ENCODE data around the gene ARHGAP11A.

Gene ARHGAP11A

GRCh38 chr15:32682569-32682968 is 67.3 kb downstream of the ARHGAP11A start:
- no peak overlapping the region for H2AFZ ChIP-seq
- no peaks in the 10 kb centered on the region for H3K36me3 ChIP-seq (ENCODE audit: control insufficient read depth, insufficient read depth, low read length)
- no peaks in the 10 kb centered on the region for H3K9me3 ChIP-seq (ENCODE audit: control insufficient read depth, low read length)
- no peak overlapping the region for H3K4me2 ChIP-seq (ENCODE audit: low read length)
- no peaks in the 10 kb centered on the region for H3K27me3 ChIP-seq (ENCODE audit: control insufficient read depth, insufficient read depth, low read length)
- H3K79me2 ChIP-seq: no peaks in the 10 kb centered on the region
- no peaks in the 10 kb centered on the region for H3K4me1 ChIP-seq
- H3K27ac ChIP-seq: no peak overlapping the region
- no peak overlapping the region for H3K4me3 ChIP-seq (ENCODE audit: low read depth, low read length)
- TF ChIP-seq, protein P1, sequence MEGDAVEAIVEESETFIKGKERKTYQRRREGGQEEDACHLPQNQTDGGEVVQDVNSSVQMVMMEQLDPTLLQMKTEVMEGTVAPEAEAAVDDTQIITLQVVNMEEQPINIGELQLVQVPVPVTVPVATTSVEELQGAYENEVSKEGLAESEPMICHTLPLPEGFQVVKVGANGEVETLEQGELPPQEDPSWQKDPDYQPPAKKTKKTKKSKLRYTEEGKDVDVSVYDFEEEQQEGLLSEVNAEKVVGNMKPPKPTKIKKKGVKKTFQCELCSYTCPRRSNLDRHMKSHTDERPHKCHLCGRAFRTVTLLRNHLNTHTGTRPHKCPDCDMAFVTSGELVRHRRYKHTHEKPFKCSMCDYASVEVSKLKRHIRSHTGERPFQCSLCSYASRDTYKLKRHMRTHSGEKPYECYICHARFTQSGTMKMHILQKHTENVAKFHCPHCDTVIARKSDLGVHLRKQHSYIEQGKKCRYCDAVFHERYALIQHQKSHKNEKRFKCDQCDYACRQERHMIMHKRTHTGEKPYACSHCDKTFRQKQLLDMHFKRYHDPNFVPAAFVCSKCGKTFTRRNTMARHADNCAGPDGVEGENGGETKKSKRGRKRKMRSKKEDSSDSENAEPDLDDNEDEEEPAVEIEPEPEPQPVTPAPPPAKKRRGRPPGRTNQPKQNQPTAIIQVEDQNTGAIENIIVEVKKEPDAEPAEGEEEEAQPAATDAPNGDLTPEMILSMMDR (IDR thresholded peaks at IDR 0.05): no peak
- no peak overlapping the region for H3K9ac ChIP-seq

GRCh38 chr15:32682977-32683630 is 67.8 kb downstream of the ARHGAP11A start:
- no peak overlapping the region for H3K4me3 ChIP-seq (ENCODE audit: low read depth, low read length)
- H3K79me2 ChIP-seq: no peaks in the 10 kb centered on the region
- H3K9me3 ChIP-seq (ENCODE audit: control insufficient read depth, low read length): no peaks in the 10 kb centered on the region
- no peaks in the 10 kb centered on the region for H3K27me3 ChIP-seq (ENCODE audit: control insufficient read depth, insufficient read depth, low read length)
- no peak overlapping the region for H3K9ac ChIP-seq
- no peaks in the 10 kb centered on the region for H3K4me1 ChIP-seq
- H3K27ac ChIP-seq: no peak overlapping the region
- no peak overlapping the region for H2AFZ ChIP-seq
- H3K36me3 ChIP-seq (ENCODE audit: control insufficient read depth, insufficient read depth, low read length): no peaks in the 10 kb centered on the region
- H3K4me2 ChIP-seq (ENCODE audit: low read length): no peak overlapping the region
- TF ChIP-seq, protein P1 (IDR thresholded peaks at IDR 0.05): no peak

- no peak overlapping the region for H3K4me2 ChIP-seq (ENCODE audit: low read length)
- TF ChIP-seq, protein P1 (IDR thresholded peaks at IDR 0.05): no peak
- H3K27me3 ChIP-seq (ENCODE audit: control insufficient read depth, insufficient read depth, low read length): no peaks in the 10 kb centered on the region
- no peak overlapping the region for H3K27ac ChIP-seq
- no peaks in the 10 kb centered on the region for H3K4me1 ChIP-seq
- H3K4me3 ChIP-seq (ENCODE audit: low read depth, low read length): no peak overlapping the region
- no peak overlapping the region for H3K9ac ChIP-seq
- H3K79me2 ChIP-seq: no peaks in the 10 kb centered on the region
- H2AFZ ChIP-seq: no peak overlapping the region
- H3K36me3 ChIP-seq (ENCODE audit: control insufficient read depth, insufficient read depth, low read length): no peaks in the 10 kb centered on the region
- H3K9me3 ChIP-seq (ENCODE audit: control insufficient read depth, low read length): no peaks in the 10 kb centered on the region
Measured at GRCh38 chr15:32683906-32684584, 68.7 kb downstream of the ARHGAP11A start.

GRCh38 chr15:32685576-32685975 is 70.3 kb downstream of the ARHGAP11A start:
- TF ChIP-seq, protein P1 (IDR thresholded peaks at IDR 0.05): no peak
- H3K36me3 ChIP-seq (ENCODE audit: control insufficient read depth, insufficient read depth, low read length): no peaks in the 10 kb centered on the region

More at GRCh38 chr15:32685576-32685975, 70.3 kb downstream of the ARHGAP11A start:
- Histone ChIP-seq H3K4me1 (no peaks in the 10 kb centered on the region), H3K4me2 (ENCODE audit: low read length) (no peak overlapping the region), H3K9me3 (ENCODE audit: control insufficient read depth, low read length) (no peaks in the 10 kb centered on the region), H3K4me3 (ENCODE audit: low read depth, low read length) (no peak overlapping the region), H3K27ac (no peak overlapping the region), H3K27me3 (ENCODE audit: control insufficient read depth, insufficient read depth, low read length) (no peaks in the 10 kb centered on the region), H3K9ac (no peak overlapping the region), H3K79me2 (no peaks in the 10 kb centered on the region), H2AFZ (no peak overlapping the region)

Measured in parathyroid adenoma (tissue), 2 donors.